CD14-positive monocyte (primary cell): ENCODE results near the gene TSPAN5. TPM values are rescaled to one million over a fixed set of nuclear protein-coding genes. Genes with fewer than 3 reads are reported as not detected.
A peak's percentile ranks its signal among the peaks of the same experiment; 100 is the strongest.

ENCODE experiments used
- DNase-seq, 3 donors: peaks; one replicate each; pipeline ENCODE4 v3.0.0-alpha.2; 2011 to 2022
- H2AFZ ChIP-seq: 2 replicates; pipeline ENCODE4 v1.6.0; 2012; ENCODE audit warnings: mild to moderate bottlenecking, low read depth, low read length, inconsistent platforms; ENCODE audit not compliant: insufficient read depth, poor library complexity, severe bottlenecking
- H3K27ac ChIP-seq, 2 donors: 1 replicate in 1 of 2; 2 replicates in 1 of 2; pipeline ENCODE4 v1.5.1; 2012 to 2013; ENCODE audit warnings: low read length in 2 of 2, control low read depth in 1 of 2, inconsistent platforms in 1 of 2, low read depth in 1 of 2, mild to moderate bottlenecking in 1 of 2
- H3K27me3 ChIP-seq, 2 donors: one replicate each; pipeline versions ENCODE4 v1.6.0 to v1.6.1; 2011 to 2013; ENCODE audit warnings: low read length in 2 of 2; ENCODE audit not compliant: control insufficient read depth in 2 of 2, insufficient read depth in 2 of 2
- H3K36me3 ChIP-seq, 2 donors: replicated peaks in 1 of 2; 1 replicate in 1 of 2; 2 replicates in 1 of 2; pipeline versions ENCODE4 v1.5.1 to v1.6.1; 2012 to 2013; ENCODE audit warnings: low read length in 2 of 2, control low read depth in 1 of 2, inconsistent platforms in 1 of 2, mild to moderate bottlenecking in 1 of 2; ENCODE audit not compliant: insufficient read depth in 2 of 2, control insufficient read depth in 1 of 2
- H3K4me1 ChIP-seq, 2 donors: 1 replicate in 1 of 2; 2 replicates in 1 of 2; pipeline versions ENCODE4 v1.5.1 to v1.6.1; 2012 to 2013; ENCODE audit warnings: low read length in 2 of 2, control low read depth in 1 of 2, inconsistent platforms in 1 of 2, mild to moderate bottlenecking in 1 of 2, moderate library complexity in 1 of 2; ENCODE audit not compliant: insufficient read depth in 2 of 2, control insufficient read depth in 1 of 2
- H3K4me2 ChIP-seq: replicated peaks from 2 replicates; pipeline ENCODE3; 2012; ENCODE audit warnings: low read length, moderate library complexity, mild to moderate bottlenecking; ENCODE audit not compliant: poor library complexity, severe bottlenecking; ENCODE audit errors: extremely low read depth
- H3K4me3 ChIP-seq, 3 experiments: fragments of 200-600 bp in 1 of 3; sonication (generic) in 1 of 3; replicated peaks in 1 of 3; 1 replicate in 2 of 3; 2 replicates in 1 of 3; pipeline ENCODE4 v1.5.1; 2011 to 2013; ENCODE audit warnings: low read length in 3 of 3, mild to moderate bottlenecking in 3 of 3, control low read depth in 2 of 3, low read depth in 2 of 3, inconsistent platforms in 1 of 3, moderate library complexity in 1 of 3
- H3K79me2 ChIP-seq: 2 replicates; pipeline ENCODE4 v1.6.0; 2012; ENCODE audit warnings: mild to moderate bottlenecking, control low read depth, inconsistent platforms, low read length, moderate library complexity; ENCODE audit not compliant: insufficient read depth
- H3K9ac ChIP-seq: 2 replicates; pipeline ENCODE4 v1.6.0; 2017; ENCODE audit warnings: low read length, mild to moderate bottlenecking; ENCODE audit not compliant: insufficient read depth, poor library complexity, severe bottlenecking
- H3K9me3 ChIP-seq, 2 donors: replicated peaks in 1 of 2; 1 replicate in 1 of 2; 2 replicates in 1 of 2; pipeline versions ENCODE4 v1.5.1 to v1.6.1; 2012 to 2013; ENCODE audit warnings: low read length in 2 of 2, control low read depth in 1 of 2; ENCODE audit not compliant: control insufficient read depth in 1 of 2, insufficient read depth in 1 of 2
- H4K20me1 ChIP-seq: 2 replicates; pipeline ENCODE4 v1.6.0; 2012; ENCODE audit warnings: mild to moderate bottlenecking, low read length, control low read depth, moderate library complexity; ENCODE audit not compliant: insufficient read depth
- H3K27ac Mint-ChIP-seq, 7 donors: one replicate each; pipeline ENCODE4 v1.8.0; 2020; ENCODE audit warnings: mild to moderate bottlenecking in 7 of 7, mixed read lengths in 7 of 7, moderate library complexity in 6 of 7, inconsistent platforms in 2 of 7
- H3K27me3 Mint-ChIP-seq, 3 donors: one replicate each; pipeline ENCODE4 v1.8.0; 2021 to 2022; ENCODE audit warnings: low read depth in 3 of 3, mild to moderate bottlenecking in 3 of 3, mixed read lengths in 3 of 3, moderate library complexity in 3 of 3, inconsistent platforms in 1 of 3
- H3K36me3 Mint-ChIP-seq, 2 donors: one replicate each; pipeline ENCODE4 v1.8.0; 2020; ENCODE audit warnings: mixed read lengths in 2 of 2, inconsistent platforms in 1 of 2, mild to moderate bottlenecking in 1 of 2
- H3K4me1 Mint-ChIP-seq: one replicate; pipeline ENCODE4 v1.8.0; 2020; ENCODE audit warnings: mild to moderate bottlenecking, mixed read lengths
- H3K4me3 Mint-ChIP-seq, 2 donors: one replicate each; pipeline ENCODE4 v1.8.0; 2020; ENCODE audit warnings: mild to moderate bottlenecking in 2 of 2, mixed read lengths in 2 of 2, moderate library complexity in 1 of 2
- H3K9me3 Mint-ChIP-seq, 7 donors: one replicate each; pipeline ENCODE4 v1.8.0; 2020 to 2022; ENCODE audit warnings: mixed read lengths in 7 of 7, mild to moderate bottlenecking in 6 of 7, moderate library complexity in 6 of 7, inconsistent platforms in 2 of 7
- WGBS: methylation state at CpG from one replicate; pipeline ENCODE4 v1.1.5; 2013; ENCODE audit warnings: missing lambda C conversion rate; ENCODE audit not compliant: insufficient coverage; 5-methylcytosine and 5-hydroxymethylcytosine counted together
- intact Hi-C, 2 donors: fragments of 100-400 bp; cut with micrococcal nuclease; formaldehyde crosslinking; loops; one replicate each; pipeline versions ENCODE4 v1.15.0 to v1.15.1; 2023
- polyA plus RNA-seq, 3 donors: library from polyadenylated mRNA; depleted of rRNA in 1 of 3; unstranded in 2 of 3; stranded (reverse) in 1 of 3; fragments of 300-500 nt in 2 of 3; fragments of >200 nt in 1 of 3; fragmentation: Illumina TruSeq in 2 of 3; gene quantifications; 1 replicate in 2 of 3; 2 replicates in 1 of 3; pipeline ENCODE4 v1.2.3, GENCODE V29; 2012 to 2021
- TF ChIP-seq, protein P1 (sequence below): fragments of 200-600 bp; IDR thresholded peaks from one replicate; pipeline ENCODE4 v1.8.0; 2022; ENCODE audit warnings: antibody characterized with exemption, mild to moderate bottlenecking

Gene TSPAN5
- polyA plus RNA-seq, 3 donors = 0.09 to 1.1 (median 0.13) TPM

GRCh38 chr4:98524230-98524629 lies 134.2 kb downstream of the TSPAN5 start:
- Histone ChIP-seq H3K79me2 (no peaks in the 10 kb centered on the region), H4K20me1 (no peaks in the 10 kb centered on the region), H3K27ac (no peak overlapping the region), H3K4me2 (no peak overlapping the region), H3K4me1 (no peaks in the 10 kb centered on the region), H3K9ac (no peak overlapping the region), H3K36me3 (no peaks in the 10 kb centered on the region), H3K27me3 (no peaks in the 10 kb centered on the region), H3K9me3 (no peaks in the 10 kb centered on the region), H2AFZ (peak overlapping the region; percentile 14), H3K4me3 (no peak overlapping the region)
- Mint-ChIP-seq H3K27ac (no peak overlapping the region), H3K4me1 (peaks cover 5% of the 10 kb centered on the region), H3K27me3 (peaks cover 0 to 1% (median 0%) of the 10 kb centered on the region in 3 donors), H3K36me3 (no peaks in the 10 kb centered on the region), H3K4me3 (no peak overlapping the region), H3K9me3 (no peaks in the 10 kb centered on the region)
- TF ChIP-seq, protein P1, sequence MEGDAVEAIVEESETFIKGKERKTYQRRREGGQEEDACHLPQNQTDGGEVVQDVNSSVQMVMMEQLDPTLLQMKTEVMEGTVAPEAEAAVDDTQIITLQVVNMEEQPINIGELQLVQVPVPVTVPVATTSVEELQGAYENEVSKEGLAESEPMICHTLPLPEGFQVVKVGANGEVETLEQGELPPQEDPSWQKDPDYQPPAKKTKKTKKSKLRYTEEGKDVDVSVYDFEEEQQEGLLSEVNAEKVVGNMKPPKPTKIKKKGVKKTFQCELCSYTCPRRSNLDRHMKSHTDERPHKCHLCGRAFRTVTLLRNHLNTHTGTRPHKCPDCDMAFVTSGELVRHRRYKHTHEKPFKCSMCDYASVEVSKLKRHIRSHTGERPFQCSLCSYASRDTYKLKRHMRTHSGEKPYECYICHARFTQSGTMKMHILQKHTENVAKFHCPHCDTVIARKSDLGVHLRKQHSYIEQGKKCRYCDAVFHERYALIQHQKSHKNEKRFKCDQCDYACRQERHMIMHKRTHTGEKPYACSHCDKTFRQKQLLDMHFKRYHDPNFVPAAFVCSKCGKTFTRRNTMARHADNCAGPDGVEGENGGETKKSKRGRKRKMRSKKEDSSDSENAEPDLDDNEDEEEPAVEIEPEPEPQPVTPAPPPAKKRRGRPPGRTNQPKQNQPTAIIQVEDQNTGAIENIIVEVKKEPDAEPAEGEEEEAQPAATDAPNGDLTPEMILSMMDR = no peak
- WGBS = 94% methylated on average over 2 of the region's 4 CpGs
- intact Hi-C loops = no loop called here
- no peak for DNase-seq

DNA sequence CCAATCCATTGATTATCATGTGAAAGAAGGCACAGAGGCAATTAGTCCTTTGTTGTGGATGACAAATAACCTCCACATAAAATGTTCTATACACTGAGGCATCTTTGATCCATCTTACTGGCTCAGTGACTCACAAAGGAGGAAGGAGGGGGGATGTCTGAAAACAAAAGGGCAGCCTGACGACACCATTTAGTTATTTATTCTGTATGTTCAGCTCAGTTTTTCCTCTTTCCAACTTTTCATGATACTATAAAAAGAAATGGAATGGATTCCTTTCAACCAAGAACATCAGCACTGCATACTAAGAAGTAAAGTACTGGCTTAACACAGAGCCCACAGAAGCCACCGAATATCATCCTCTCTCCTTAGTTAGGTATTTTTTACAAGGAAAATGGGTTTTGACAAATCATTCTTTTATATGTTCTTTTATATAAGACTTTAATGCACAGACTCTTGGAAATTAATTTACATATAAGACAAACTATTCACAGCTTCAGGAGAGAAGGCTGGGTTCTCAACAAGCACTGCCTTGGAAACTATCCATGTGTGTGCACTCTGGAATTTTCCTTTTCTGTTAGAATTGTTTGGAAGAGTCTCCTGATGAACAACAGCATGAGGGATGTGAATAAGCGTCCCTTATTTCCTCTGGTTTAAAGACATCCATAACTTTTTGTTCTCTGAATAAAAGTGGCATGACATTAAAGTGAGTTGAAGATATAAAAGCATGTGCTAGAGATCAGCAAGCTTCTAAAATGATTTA lies 135.6 kb downstream of the TSPAN5 start:
- Histone ChIP-seq H3K27me3 (no peaks in the 10 kb centered on the region), H3K9ac (no peak overlapping the region), H3K4me1 (no peaks in the 10 kb centered on the region), H3K9me3 (no peaks in the 10 kb centered on the region), H3K79me2 (no peaks in the 10 kb centered on the region), H4K20me1 (no peaks in the 10 kb centered on the region), H3K4me3 (no peak overlapping the region), H3K36me3 (no peaks in the 10 kb centered on the region), H2AFZ (no peak overlapping the region), H3K4me2 (no peak overlapping the region), H3K27ac (no peak overlapping the region)
- Mint-ChIP-seq H3K9me3 (peaks cover 0 to 3% (median 0%) of the 10 kb centered on the region in 7 donors), H3K4me1 (peaks cover 4% of the 10 kb centered on the region), H3K27me3 (no peaks in the 10 kb centered on the region), H3K27ac (no peak overlapping the region), H3K36me3 (no peaks in the 10 kb centered on the region), H3K4me3 (no peak overlapping the region)
- intact Hi-C loops = no loop called here
- WGBS = no CpG with 5 or more reads among the region's 3 CpGs
- TF ChIP-seq, protein P1 = no peak
- DNase-seq = no peak
